ENCODE data around the gene UACA. TPM values are rescaled to one million over a fixed set of nuclear protein-coding genes. Genes with fewer than 3 reads are reported as not detected.

Gene UACA
- total and polyA plus RNA-seq, 2 of the 8 experiments (the other 6 are each of a cell fraction or from before 2014, with no cell fraction given), result 28.6 to 38.9 TPM

GRCh38 chr15:70609889-70610288 is 153.5 kb downstream of the UACA start (continued):
- no peak for TF ChIP-seq CHD7 (IDR thresholded peaks at IDR 0.05; ENCODE audit: insufficient replicate concordance, low read length)
- TF ChIP-seq POU5F1 (IDR thresholded peaks at IDR 0.05; ENCODE audit: low read depth, low read length), result no peak
- TF ChIP-seq CBX5 (IDR thresholded peaks at IDR 0.05; ENCODE audit: low read depth, low read length), result no peak
